Fibroblast of lung (primary cell): Measurements from ENCODE around the gene CCDC7. TPM values are rescaled to one million over a fixed set of nuclear protein-coding genes. Genes with fewer than 3 reads are reported as not detected.

Source experiments
- DNase-seq, 2 donors: peaks; one replicate each; pipeline versions ENCODE4 v3.0.0 to v3.0.0-alpha.2; 2010; ENCODE audit warnings: low read depth in 2 of 2
- H2AFZ ChIP-seq: 2 replicates; pipeline ENCODE4 v1.5.1; 2012; ENCODE audit warnings: low read length, control low read depth, inconsistent platforms
- H3K27ac ChIP-seq: 2 replicates; pipeline ENCODE4 v1.5.1; 2011; ENCODE audit warnings: low read length, control low read depth; ENCODE audit not compliant: insufficient read depth
- H3K27me3 ChIP-seq: 2 replicates; pipeline ENCODE4 v1.5.1; 2011; ENCODE audit warnings: mild to moderate bottlenecking, low read length; ENCODE audit not compliant: control insufficient read depth, insufficient read depth
- H3K36me3 ChIP-seq: 2 replicates; pipeline ENCODE4 v1.5.1; 2011; ENCODE audit warnings: low read length; ENCODE audit not compliant: control insufficient read depth, insufficient read depth
- H3K4me1 ChIP-seq: 2 replicates; pipeline ENCODE4 v1.5.1; 2011; ENCODE audit warnings: low read length; ENCODE audit not compliant: control insufficient read depth, insufficient read depth; ENCODE audit errors: extremely low read depth
- H3K4me2 ChIP-seq: 2 replicates; pipeline ENCODE4 v1.5.1; 2011; ENCODE audit warnings: low read length, control low read depth; ENCODE audit not compliant: insufficient read depth; ENCODE audit errors: extremely low read depth
- H3K4me3 ChIP-seq, 4 experiments: fragments of 200-600 bp in 1 of 4; sonication (generic) in 1 of 4; replicated peaks in 1 of 4; 2 replicates each; pipeline ENCODE4 v1.5.1; 2011 to 2016; ENCODE audit warnings: low read length in 4 of 4, low read depth in 3 of 4, mild to moderate bottlenecking in 3 of 4, control low read depth in 2 of 4, inconsistent platforms in 1 of 4, mixed read lengths in 1 of 4; ENCODE audit not compliant: insufficient read depth in 1 of 4; ENCODE audit errors: control extremely low read depth in 1 of 4
- H3K79me2 ChIP-seq: 2 replicates; pipeline ENCODE4 v1.5.1; 2012; ENCODE audit warnings: mild to moderate bottlenecking, low read length, inconsistent platforms; ENCODE audit not compliant: control insufficient read depth, insufficient read depth
- H3K9ac ChIP-seq: 2 replicates; pipeline ENCODE4 v1.5.1; 2011; ENCODE audit warnings: mild to moderate bottlenecking, low read length, control low read depth; ENCODE audit not compliant: insufficient read depth
- H3K9me3 ChIP-seq: 2 replicates; pipeline ENCODE4 v1.5.1; 2012; ENCODE audit warnings: low read depth, low read length; ENCODE audit not compliant: control insufficient read depth, insufficient read depth
- H4K20me1 ChIP-seq: 2 replicates; pipeline ENCODE4 v1.5.1; 2011; ENCODE audit warnings: low read length; ENCODE audit not compliant: control insufficient read depth, insufficient read depth; ENCODE audit errors: extremely low read depth
- CTCF ChIP-seq, 2 donors: IDR thresholded peaks in 1 of 2; conservative IDR thresholded peaks in 1 of 2; 1 replicate in 1 of 2; 2 replicates in 1 of 2; pipeline ENCODE4 v1.5.1; 2011 to 2012; ENCODE audit warnings: low read length in 2 of 2, control low read depth in 1 of 2, inconsistent platforms in 1 of 2, low read depth in 1 of 2, mild to moderate bottlenecking in 1 of 2
- EZH2 ChIP-seq: IDR thresholded peaks from 2 replicates; pipeline ENCODE4 v1.5.1; 2012; ENCODE audit warnings: low read length, control low read depth, mild to moderate bottlenecking; ENCODE audit errors: missing control alignments
- polyA plus RNA-seq, 2 donors: library from polyadenylated mRNA; depleted of rRNA in 1 of 2; stranded (reverse) in 1 of 2; unstranded in 1 of 2; fragments of >200 nt; gene quantifications; 2 replicates each; pipeline ENCODE4 v1.2.1, GENCODE V29; 2011 to 2012; ENCODE audit warnings: missing spikeins in 1 of 2
- total RNA-seq: library from RNA; depleted of rRNA; stranded (reverse); fragments of >200 nt; gene quantifications from 2 replicates; pipeline ENCODE4 v1.2.1, GENCODE V29; 2014

Gene CCDC7
- total and polyA plus RNA-seq, 2 donors (not counting 1 experiment from before 2014, with no cell fraction given), result 1.0 to 19.5 TPM

GRCh38 chr10:32787690-32788284, 341.8 kb downstream of the CCDC7 start:
- Histone ChIP-seq H3K27ac (no peak overlapping the region), H3K9ac (no peak overlapping the region), H3K4me3 (no peak overlapping the region), H3K79me2 (no peaks in the 10 kb centered on the region), H3K4me1 (peaks cover 2% of the 10 kb centered on the region), H2AFZ (no peak overlapping the region), H4K20me1 (no peaks in the 10 kb centered on the region), H3K9me3 (no peaks in the 10 kb centered on the region), H3K27me3 (no peaks in the 10 kb centered on the region), H3K36me3 (no peaks in the 10 kb centered on the region), H3K4me2 (no peak overlapping the region)
- no peak for DNase-seq
- TF ChIP-seq EZH2, result no peak
- TF ChIP-seq CTCF (conservative IDR thresholded peaks at IDR 0.05 in 1 of 2, IDR thresholded peaks at IDR 0.05 in 1 of 2; ENCODE audit: low read depth in 1 of 2, low read length in 2 of 2), result no peak

- H2AFZ ChIP-seq, result no peak overlapping the region
- H3K4me3 ChIP-seq, result no peak overlapping the region
- H4K20me1 ChIP-seq, result no peaks in the 10 kb centered on the region
- H3K36me3 ChIP-seq, result no peaks in the 10 kb centered on the region
- TF ChIP-seq EZH2 (no peak), CTCF (conservative IDR thresholded peaks at IDR 0.05 in 1 of 2, IDR thresholded peaks at IDR 0.05 in 1 of 2; ENCODE audit: low read depth in 1 of 2, low read length in 2 of 2) (no peak)
- H3K27ac ChIP-seq, result no peak overlapping the region
- no peak overlapping the region for H3K4me2 ChIP-seq
- no peak for DNase-seq
- H3K27me3 ChIP-seq, result no peaks in the 10 kb centered on the region
- H3K79me2 ChIP-seq, result no peaks in the 10 kb centered on the region
- H3K4me1 ChIP-seq, result peaks cover 2% of the 10 kb centered on the region
- H3K9ac ChIP-seq, result no peak overlapping the region
- H3K9me3 ChIP-seq, result no peaks in the 10 kb centered on the region
Observed at GRCh38 chr10:32788359-32788758, 342.4 kb downstream of the CCDC7 start.

GRCh38 chr10:32790483-32790882, 344.5 kb downstream of the CCDC7 start:
- no peaks in the 10 kb centered on the region for H3K9me3 ChIP-seq
- no peaks in the 10 kb centered on the region for H3K27me3 ChIP-seq
- H3K27ac ChIP-seq, result no peak overlapping the region

More at GRCh38 chr10:32790483-32790882, 344.5 kb downstream of the CCDC7 start:
- DNase-seq, result peak; percentile 17 to 25
- Histone ChIP-seq H2AFZ (no peak overlapping the region), H3K36me3 (no peaks in the 10 kb centered on the region), H3K4me2 (no peak overlapping the region), H3K9ac (no peak overlapping the region), H4K20me1 (no peaks in the 10 kb centered on the region), H3K79me2 (no peaks in the 10 kb centered on the region), H3K4me3 (no peak overlapping the region), H3K4me1 (peaks cover 2% of the 10 kb centered on the region)
- TF ChIP-seq CTCF (conservative IDR thresholded peaks at IDR 0.05 in 1 of 2, IDR thresholded peaks at IDR 0.05 in 1 of 2; ENCODE audit: low read depth in 1 of 2, low read length in 2 of 2) (no peak), EZH2 (no peak)
